Aorta (tissue), 5 donors: Measurements from ENCODE around the gene XRCC2. TPM values are rescaled to one million over a fixed set of nuclear protein-coding genes. Genes with fewer than 3 reads are reported as not detected.
"Not testable (repeated sequence)": the region's sequence is repeated elsewhere in the genome, so short reads cannot be mapped to it uniquely, and the experiment has no call there.

ENCODE experiments used
- ATAC-seq: fragments of 200-7000 bp; cut with Tn5 transposase; one replicate; pipeline ENCODE4 v1.9.1; 2022; ENCODE audit warnings: moderate library complexity; ENCODE audit not compliant: low FRiP score
- DNase-seq, 2 donors: peaks; one replicate each; pipeline ENCODE4 v3.0.0-alpha.2; 2020
- H3K27ac ChIP-seq, 2 donors: one replicate each; pipeline ENCODE4 v1.5.1; 2013; ENCODE audit warnings: low read length in 2 of 2, mild to moderate bottlenecking in 2 of 2, moderate library complexity in 2 of 2, control low read depth in 1 of 2, inconsistent platforms in 1 of 2, low read depth in 1 of 2
- H3K27me3 ChIP-seq, 2 donors: one replicate each; pipeline ENCODE4 v1.6.1; 2013; ENCODE audit warnings: control low read depth in 1 of 2, low read length in 1 of 2, mild to moderate bottlenecking in 1 of 2, moderate library complexity in 1 of 2; ENCODE audit not compliant: insufficient read depth in 2 of 2, control insufficient read depth in 1 of 2
- H3K36me3 ChIP-seq, 2 donors: one replicate each; pipeline ENCODE4 v1.6.1; 2013; ENCODE audit warnings: control low read depth in 1 of 2, low read length in 1 of 2, mild to moderate bottlenecking in 1 of 2; ENCODE audit not compliant: insufficient read depth in 2 of 2, control insufficient read depth in 1 of 2
- H3K4me1 ChIP-seq, 2 donors: one replicate each; pipeline ENCODE4 v1.6.1; 2013; ENCODE audit warnings: low read length in 2 of 2, control low read depth in 1 of 2, mild to moderate bottlenecking in 1 of 2, moderate library complexity in 1 of 2; ENCODE audit not compliant: insufficient read depth in 2 of 2, control insufficient read depth in 1 of 2
- H3K4me3 ChIP-seq, 2 donors: one replicate each; pipeline ENCODE4 v1.5.1; 2013; ENCODE audit warnings: low read length in 2 of 2, control low read depth in 1 of 2, mild to moderate bottlenecking in 1 of 2
- H3K9me3 ChIP-seq: one replicate; pipeline ENCODE4 v1.6.1; 2013; ENCODE audit warnings: mild to moderate bottlenecking, low read length; ENCODE audit not compliant: control insufficient read depth
- WGBS, 2 donors: extraction: QIAGEN DNeasy Blood & Tissue Kit; methylation state at CpG; one replicate each; pipeline ENCODE4 v1.1.7; 2013; 5-methylcytosine and 5-hydroxymethylcytosine counted together
- intact Hi-C, 2 donors: fragments of 100-400 bp; cut with DNase I; formaldehyde crosslinking; loops; one replicate each; pipeline versions ENCODE4 v1.14.2 to v1.15.0; 2022
- polyA plus RNA-seq, 2 donors: library from polyadenylated mRNA; stranded (reverse); fragments of 200-250 nt; gene quantifications; one replicate each; pipeline ENCODE4 v1.2.3, GENCODE V29; 2013
- total RNA-seq, 2 donors: library from RNA; stranded (reverse); fragmentation: NEBNext Ultra II Directional; extraction: Animal tissue kit (Norgen Biotek cat#: 25700); gene quantifications; one replicate each; pipeline ENCODE4 v1.2.1, GENCODE V29; 2021
- donor health status: healthy with polysubstance abuse.
- donor health status: Bipolar disorder and iron deficiency.
- donor health status: DM: no; HTN: no; CAD: no.
- donor health status: DM: no; HTN: no; CAD: no.
- donor health status: DM: yes; HTN: yes; CAD: no.

XRCC2 gene
- total and polyA plus RNA-seq, 4 donors = 0.13 to 0.57 (median 0.19) TPM; not detected in 1

DNA sequence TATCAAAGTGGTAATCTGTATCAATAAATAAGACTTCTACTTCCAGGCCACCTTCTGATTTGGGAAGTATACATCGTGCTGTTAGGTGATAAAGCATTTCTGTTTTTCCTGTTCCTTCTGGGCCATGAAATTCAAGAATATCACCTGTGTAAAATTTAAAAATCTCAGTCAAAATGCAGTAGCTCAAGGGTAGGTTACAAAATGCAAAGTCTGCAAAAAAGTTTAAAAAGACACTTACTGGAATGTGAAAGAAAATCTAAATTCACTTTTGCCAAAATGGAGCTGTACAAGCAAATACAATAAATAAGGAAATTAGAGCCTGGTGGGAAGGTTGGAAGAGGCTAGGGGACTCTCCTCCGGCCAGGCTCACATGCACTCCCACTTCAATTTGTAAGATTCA lies 26.7 kb downstream of the XRCC2 start:
- no peaks in the 10 kb centered on the region for H3K4me1 ChIP-seq
- ATAC-seq = no peak
- H3K36me3 ChIP-seq = no peaks in the 10 kb centered on the region
- no peak overlapping the region for H3K27ac ChIP-seq
- 90% methylated on average over 2 of the region's 2 CpGs for WGBS, 2 donors
- no peak for DNase-seq
- no peaks in the 10 kb centered on the region for H3K27me3 ChIP-seq
- no peaks in the 10 kb centered on the region for H3K9me3 ChIP-seq
- intact Hi-C loops = no loop called here
- no peak overlapping the region for H3K4me3 ChIP-seq

DNA sequence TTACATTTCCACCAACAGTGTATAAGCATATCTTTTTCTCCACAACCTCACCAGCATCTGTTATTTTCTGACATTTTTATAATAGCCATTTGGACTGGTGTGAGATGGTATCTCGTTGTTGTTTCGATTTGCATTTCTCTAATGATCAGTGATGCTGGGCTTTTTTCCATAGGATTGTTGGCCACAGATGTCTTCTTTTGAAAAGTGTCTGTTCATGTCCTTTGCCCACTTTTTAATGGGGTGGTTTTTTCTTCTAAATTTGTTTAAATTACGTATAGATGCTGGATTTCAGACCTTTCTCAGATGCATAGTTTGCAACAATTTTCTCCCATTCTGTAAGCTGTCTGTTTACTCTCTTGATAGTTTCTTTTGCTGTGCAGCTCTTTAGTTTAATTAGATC lies 28.9 kb downstream of the XRCC2 start:
- intact Hi-C loops = no loop called here
- H3K9me3 ChIP-seq = peaks cover 1% of the 10 kb centered on the region
- no peaks in the 10 kb centered on the region for H3K27me3 ChIP-seq
- H3K36me3 ChIP-seq = no peaks in the 10 kb centered on the region
- no peaks in the 10 kb centered on the region for H3K4me1 ChIP-seq
- H3K27ac ChIP-seq = no peak overlapping the region
- DNase-seq (no peak), ATAC-seq (no peak)
- 98 to 99% methylated on average over 3 of the region's 3 CpGs for WGBS, 2 donors
- H3K4me3 ChIP-seq = no peak overlapping the region

DNA sequence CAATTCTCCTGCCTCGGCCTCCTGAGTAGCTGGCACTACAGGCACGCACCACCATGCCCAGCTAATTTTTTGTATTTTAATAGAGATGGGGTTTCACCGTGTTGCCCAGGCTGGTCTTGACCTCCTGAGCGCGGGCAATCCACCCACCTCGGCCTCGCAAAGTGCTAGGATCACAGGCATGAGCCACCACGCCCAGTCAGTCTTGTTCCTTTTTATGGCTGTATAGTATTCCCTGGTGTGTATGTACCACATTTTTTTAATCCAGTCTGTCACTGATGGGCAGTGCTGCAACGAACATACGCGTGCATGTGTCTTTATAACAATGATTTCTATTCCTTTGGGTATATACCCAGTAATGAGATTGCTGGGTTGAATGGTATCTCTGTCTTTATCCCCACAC lies 29.4 kb downstream of the XRCC2 start:
- H3K36me3 ChIP-seq, H3K4me1 ChIP-seq, DNase-seq, H3K9me3 ChIP-seq, H3K27me3 ChIP-seq, H3K27ac ChIP-seq, ATAC-seq, H3K4me3 ChIP-seq, intact Hi-C loops: not testable (repeated sequence)
- 95 to 98% methylated on average over 11 of the region's 11 CpGs for WGBS, 2 donors

DNA sequence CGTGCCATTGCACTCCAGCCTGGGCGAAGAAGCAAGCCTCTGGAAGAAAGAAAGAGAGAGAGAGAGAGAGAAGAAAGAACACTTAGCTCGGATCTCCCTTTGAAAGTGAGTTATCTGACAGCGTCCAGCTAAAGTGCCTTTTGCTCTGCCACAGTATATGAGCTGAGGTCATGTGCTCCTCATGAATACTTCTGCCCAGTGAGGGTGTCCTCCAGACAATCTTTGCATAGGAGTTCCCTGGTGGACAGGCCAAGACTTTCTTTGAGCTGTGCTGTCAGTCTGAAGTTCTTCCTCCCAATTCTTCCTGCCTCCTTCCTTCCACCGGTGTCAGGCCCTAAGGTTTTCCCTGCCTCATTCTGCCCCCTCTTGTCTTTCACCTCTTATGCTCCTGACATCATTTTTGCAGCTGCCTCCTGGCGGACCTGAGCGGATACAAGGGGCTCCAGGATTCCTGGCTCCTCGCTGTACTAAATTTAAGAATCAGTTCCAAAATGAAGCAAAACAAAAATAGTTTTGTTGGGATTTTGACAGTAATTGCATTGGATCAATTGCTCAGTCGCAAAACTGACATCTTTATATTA lies 31.9 kb downstream of the XRCC2 start:
- ATAC-seq (no peak), DNase-seq (no peak)
- WGBS, 2 donors = 91 to 97% methylated on average over 9 of the region's 9 CpGs
- Histone ChIP-seq H3K9me3 (peaks cover 1% of the 10 kb centered on the region), H3K36me3 (no peaks in the 10 kb centered on the region), H3K4me3 (no peak overlapping the region), H3K4me1 (no peaks in the 10 kb centered on the region), H3K27ac (no peak overlapping the region), H3K27me3 (no peaks in the 10 kb centered on the region)
- intact Hi-C loops = no loop called here

DNA sequence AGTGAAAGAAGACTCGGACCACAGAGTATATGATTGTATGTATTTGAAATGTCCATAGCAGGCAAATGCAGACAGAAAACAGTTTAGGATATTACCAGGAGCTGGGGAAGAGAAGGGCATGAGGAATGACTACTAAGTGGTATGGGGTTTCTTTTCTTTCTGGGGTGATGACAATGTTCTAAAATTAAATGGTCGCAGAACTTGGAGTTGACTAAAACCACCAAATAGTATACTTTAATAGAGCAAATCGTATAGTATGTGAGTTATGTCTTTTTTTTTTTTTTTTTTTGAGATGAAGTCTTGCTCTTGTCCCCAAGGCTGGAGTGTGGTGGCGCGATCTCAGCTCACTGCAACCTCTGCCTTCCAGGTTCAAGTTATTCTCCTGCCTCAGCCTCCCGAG lies 34.6 kb downstream of the XRCC2 start:
- no peaks in the 10 kb centered on the region for H3K36me3 ChIP-seq
- WGBS, 2 donors = 92 to 95% methylated on average over 6 of the region's 6 CpGs
- no peak for ATAC-seq
- no peak overlapping the region for H3K27ac ChIP-seq
- intact Hi-C loops = no loop called here
- no peak overlapping the region for H3K4me3 ChIP-seq
- no peak for DNase-seq
- H3K4me1 ChIP-seq = no peaks in the 10 kb centered on the region
- H3K27me3 ChIP-seq = no peaks in the 10 kb centered on the region
- peaks cover 1% of the 10 kb centered on the region for H3K9me3 ChIP-seq

DNA sequence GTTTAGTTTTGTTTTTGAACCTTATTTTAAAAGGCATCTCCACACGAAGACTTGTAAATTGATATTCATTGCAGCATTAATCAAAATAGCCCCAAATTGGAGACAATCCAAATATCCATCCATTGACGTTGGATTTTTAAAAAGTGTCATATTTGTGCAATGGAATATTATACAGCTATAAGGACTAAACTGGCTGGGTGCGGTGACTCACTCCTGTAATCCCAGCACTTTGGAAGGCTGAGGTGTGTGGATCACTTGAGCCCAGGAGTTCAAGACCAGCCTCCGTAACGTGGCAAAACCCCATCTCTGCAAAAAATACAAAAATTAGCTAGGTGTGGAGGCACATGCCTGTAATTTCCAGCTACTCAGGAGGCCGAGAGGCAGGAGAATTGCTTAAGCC lies 35.1 kb downstream of the XRCC2 start:
- H3K9me3 ChIP-seq = peaks cover 1% of the 10 kb centered on the region
- H3K4me3 ChIP-seq = no peak overlapping the region
- no peak for DNase-seq
- no peak for ATAC-seq
- 67 to 73% methylated on average over 6 of the region's 6 CpGs for WGBS, 2 donors
- H3K4me1 ChIP-seq = no peaks in the 10 kb centered on the region
- no peak overlapping the region for H3K27ac ChIP-seq
- H3K36me3 ChIP-seq = no peaks in the 10 kb centered on the region
- H3K27me3 ChIP-seq = no peaks in the 10 kb centered on the region
- intact Hi-C loops = no loop called here

DNA sequence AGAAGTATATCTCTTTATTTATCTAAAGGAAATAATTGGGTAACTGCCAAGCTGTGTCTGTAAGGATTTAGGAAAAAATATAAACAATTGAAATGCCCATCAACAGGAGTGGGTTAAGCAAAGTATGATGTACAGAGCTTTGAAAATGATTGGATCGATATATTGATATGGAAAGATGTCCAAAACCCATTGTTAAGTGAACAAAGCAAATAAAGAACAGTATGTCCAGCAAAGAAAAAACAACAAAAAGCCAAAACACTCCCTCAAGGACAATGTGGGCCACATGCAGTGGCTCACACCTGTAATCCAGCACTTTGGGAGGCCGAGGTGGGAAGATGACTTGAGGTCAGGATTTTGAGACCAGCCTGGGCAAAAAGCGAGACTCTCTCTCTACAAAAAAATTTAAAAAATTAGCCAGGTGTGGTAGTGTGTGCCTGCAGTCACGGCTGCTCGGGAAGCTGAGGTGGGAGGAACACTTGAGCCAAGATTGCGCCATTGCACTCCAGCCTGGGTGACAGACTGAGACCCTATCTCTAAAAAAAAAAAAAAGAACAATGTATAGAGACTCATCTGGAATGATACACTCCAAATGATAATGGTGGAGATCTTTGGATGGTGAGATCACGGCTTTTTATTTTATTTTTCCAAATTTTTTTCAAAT lies 37.9 kb downstream of the XRCC2 start:
- no peak overlapping the region for H3K4me3 ChIP-seq
- no peaks in the 10 kb centered on the region for H3K27me3 ChIP-seq
- intact Hi-C loops = no loop called here
- H3K4me1 ChIP-seq = no peaks in the 10 kb centered on the region
- WGBS, 2 donors = 88% methylated on average over 7 of the region's 7 CpGs
- H3K9me3 ChIP-seq = no peaks in the 10 kb centered on the region
- ATAC-seq = no peak
- H3K36me3 ChIP-seq = no peaks in the 10 kb centered on the region
- H3K27ac ChIP-seq = no peak overlapping the region
- DNase-seq = no peak

DNA sequence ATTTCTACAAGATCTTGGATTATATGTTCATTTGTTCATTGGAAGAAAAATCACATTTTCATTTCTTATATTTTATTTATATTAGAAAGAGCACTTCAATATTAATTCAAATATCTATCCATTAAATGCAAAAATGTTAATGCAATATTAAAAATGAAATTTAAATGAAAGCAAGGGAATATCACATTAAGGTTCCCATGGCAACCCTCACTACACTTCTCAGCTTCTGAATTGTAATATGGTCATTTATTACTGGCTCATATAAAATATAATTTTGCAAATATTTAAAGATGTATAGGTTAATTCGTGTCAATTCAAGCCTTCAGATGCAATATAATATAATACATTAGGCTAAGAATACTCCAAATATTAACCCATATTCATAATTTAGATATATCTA lies 38.8 kb downstream of the XRCC2 start:
- Histone ChIP-seq H3K4me3 (no peak overlapping the region), H3K27me3 (no peaks in the 10 kb centered on the region), H3K36me3 (no peaks in the 10 kb centered on the region), H3K27ac (no peak overlapping the region), H3K9me3 (no peaks in the 10 kb centered on the region), H3K4me1 (no peaks in the 10 kb centered on the region)
- ATAC-seq = no peak
- intact Hi-C loops = no loop called here
- DNase-seq = no peak
- WGBS, 2 donors = 78 to 82% methylated on average over 1 of the region's 1 CpG

DNA sequence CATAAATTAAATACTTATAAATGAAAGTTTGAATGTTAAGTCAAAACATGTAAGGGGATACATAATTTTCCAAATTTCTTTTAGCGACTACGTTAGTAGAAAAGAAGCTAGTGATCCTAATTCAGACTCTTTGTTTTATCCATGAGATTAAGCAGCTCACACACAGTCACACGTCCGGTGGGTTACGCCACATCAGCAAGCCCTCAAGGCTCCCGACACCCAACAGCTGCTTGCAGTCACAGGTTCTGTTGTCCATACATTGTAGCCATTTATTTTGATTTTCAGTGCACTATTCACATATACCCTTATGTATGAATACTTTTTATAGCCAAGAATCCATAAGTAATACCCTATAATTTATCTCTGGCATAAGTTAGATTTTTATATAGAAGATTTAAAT lies 39.5 kb downstream of the XRCC2 start:
- Histone ChIP-seq H3K4me3 (no peak overlapping the region), H3K36me3 (no peaks in the 10 kb centered on the region), H3K9me3 (no peaks in the 10 kb centered on the region), H3K4me1 (no peaks in the 10 kb centered on the region), H3K27me3 (no peaks in the 10 kb centered on the region), H3K27ac (no peak overlapping the region)
- DNase-seq (no peak), ATAC-seq (no peak)
- 67 to 75% methylated on average over 6 of the region's 6 CpGs for WGBS, 2 donors
- intact Hi-C loops = no loop called here
